Kidney (tissue), 14 donors: ENCODE measurements around the gene B4GALT7. TPM values are rescaled to one million over a fixed set of nuclear protein-coding genes. Genes with fewer than 3 reads are reported as not detected.

Experiments used
- DNase-seq, 5 donors: peaks; one replicate each; pipeline ENCODE4 v3.0.0-alpha.2; 2013 to 2020
- FAIRE-seq: peaks from 2 replicates; lab custom pipeline; 2012; peaks lifted over from hg19 to GRCh38; lab: Jason Lieb, UNC
- H3K27ac ChIP-seq, 2 donors: one replicate each; pipeline ENCODE4 v1.7.0; 2013; ENCODE audit warnings: low read depth in 2 of 2, low read length in 2 of 2, inconsistent platforms in 1 of 2
- H3K27me3 ChIP-seq: one replicate; pipeline ENCODE4 v1.7.1; 2013; ENCODE audit warnings: low read length, inconsistent platforms; ENCODE audit not compliant: control insufficient read depth, insufficient read depth
- H3K36me3 ChIP-seq, 3 donors: one replicate each; pipeline versions ENCODE4 v1.7.0 to v1.7.1; 2013; ENCODE audit warnings: low read length in 3 of 3, control low read depth in 1 of 3, inconsistent platforms in 1 of 3; ENCODE audit not compliant: insufficient read depth in 3 of 3, control insufficient read depth in 2 of 3
- H3K4me1 ChIP-seq, 3 donors: one replicate each; pipeline versions ENCODE4 v1.7.0 to v1.7.1; 2013; ENCODE audit warnings: low read length in 3 of 3, inconsistent platforms in 1 of 3, low read depth in 1 of 3; ENCODE audit not compliant: control insufficient read depth in 2 of 3, insufficient read depth in 2 of 3
- H3K4me3 ChIP-seq, 3 donors: one replicate each; pipeline versions ENCODE4 v1.7.0 to v1.8.1; 2013; ENCODE audit warnings: low read length in 3 of 3, control low read depth in 1 of 3, inconsistent platforms in 1 of 3
- H3K9ac ChIP-seq, 3 donors: one replicate each; pipeline versions ENCODE4 v1.7.0 to v1.7.1; 2013; ENCODE audit warnings: low read length in 3 of 3, control low read depth in 1 of 3, inconsistent platforms in 1 of 3
- H3K9me3 ChIP-seq, 3 donors: one replicate each; pipeline versions ENCODE4 v1.7.0 to v1.7.1; 2013; ENCODE audit warnings: low read length in 3 of 3, control low read depth in 1 of 3, inconsistent platforms in 1 of 3; ENCODE audit not compliant: control insufficient read depth in 2 of 3, insufficient read depth in 1 of 3
- CTCF ChIP-seq: IDR thresholded peaks from 3 replicates; pipeline ENCODE4 v1.5.1; 2012; ENCODE audit warnings: mild to moderate bottlenecking, moderate library complexity, borderline replicate concordance; ENCODE audit not compliant: insufficient read depth; ENCODE audit errors: extremely low read depth
- intact Hi-C: fragments of 100-400 bp; cut with DNase I; formaldehyde crosslinking; loops from one replicate; pipeline ENCODE4 v1.11.1; 2022
- polyA plus RNA-seq: library from polyadenylated mRNA; stranded (reverse); fragments of 350-450 nt; fragmentation: Illumina TruSeq; extraction: RNeasy Lipid Tissue Mini Kit (QIAGEN cat#74804); gene quantifications from one replicate; pipeline ENCODE4 v1.2.3, GENCODE V29; 2014; ENCODE audit warnings: low read depth, low replicate concordance; ENCODE audit not compliant: insufficient read depth
- total RNA-seq: library from RNA; stranded (reverse); fragmentation: NEBNext Ultra II Directional; extraction: Animal tissue kit (Norgen Biotek cat#: 25700); gene quantifications from one replicate; pipeline ENCODE4 v1.2.1, GENCODE V29; 2021
- donor health status: control.
- donor health status: control.
- donor health status: control.
- donor health status: control.
- donor health status: control.
- donor health status: DM: yes; HTN: yes; CAD: no.
- donor health status: Normal renal cell carcinoma (clear cell type).

Gene B4GALT7
- total and polyA plus RNA-seq, 2 donors from 2014 or later, result 30.7 to 42.6 TPM

GRCh38 chr5:177607115-177607451, 7.2 kb downstream of the B4GALT7 start:
- intact Hi-C loops, result no loop called here
- FAIRE-seq, result no peak

GRCh38 chr5:177607452-177608192, 7.7 kb downstream of the B4GALT7 start:
- peaks cover 0 to 4% (median 4%) of the 10 kb centered on the region in 3 donors for H3K4me1 ChIP-seq
- H3K9me3 ChIP-seq, result no peaks in the 10 kb centered on the region
- H3K9ac ChIP-seq, result no peak overlapping the region
- H3K4me3 ChIP-seq, result no peak overlapping the region
- FAIRE-seq (no peak), DNase-seq (peak; percentile 90 to 93 (median 92))
- intact Hi-C loops, result no loop called here
- TF ChIP-seq CTCF, result peak; percentile 65
- H3K27me3 ChIP-seq, result no peaks in the 10 kb centered on the region
- H3K27ac ChIP-seq, result no peak overlapping the region
- no peaks in the 10 kb centered on the region for H3K36me3 ChIP-seq

More at GRCh38 chr5:177607115-177607451, 7.2 kb downstream of the B4GALT7 start:
- no peaks in the 10 kb centered on the region for H3K9me3 ChIP-seq
- H3K4me3 ChIP-seq, result no peak overlapping the region
- peaks cover 0 to 4% (median 4%) of the 10 kb centered on the region in 3 donors for H3K4me1 ChIP-seq
- no peaks in the 10 kb centered on the region for H3K27me3 ChIP-seq
- H3K36me3 ChIP-seq, result no peaks in the 10 kb centered on the region
- TF ChIP-seq CTCF, result no peak
- H3K9ac ChIP-seq, result no peak overlapping the region
- H3K27ac ChIP-seq, result no peak overlapping the region
- no peak for DNase-seq

- FAIRE-seq (no peak), DNase-seq (no peak)
- Histone ChIP-seq H3K27ac (no peak overlapping the region), H3K9me3 (no peaks in the 10 kb centered on the region), H3K9ac (no peak overlapping the region), H3K36me3 (no peaks in the 10 kb centered on the region), H3K27me3 (no peaks in the 10 kb centered on the region), H3K4me1 (peaks cover 0 to 4% (median 4%) of the 10 kb centered on the region in 3 donors), H3K4me3 (no peak overlapping the region)
- intact Hi-C loops, result no loop called here
- no peak for TF ChIP-seq CTCF
Measured at GRCh38 chr5:177608243-177609075, 8.5 kb downstream of the B4GALT7 start.
